Coronary artery (tissue), 2 donors: Measurements from ENCODE around the gene PACSIN2.

Source experiments
- DNase-seq: peaks from one replicate; pipeline ENCODE4 v3.0.0-alpha.2; 2017; ENCODE audit warnings: low spot score
- H3K27ac ChIP-seq, 2 donors: fragments of 200-600 bp; sonication (generic); one replicate each; pipeline ENCODE4 v1.5.1; 2016 to 2019
- H3K4me3 ChIP-seq: fragments of 200-600 bp; sonication (generic); 2 replicates; pipeline ENCODE4 v1.5.1; 2016; ENCODE audit warnings: mild to moderate bottlenecking, moderate library complexity
- CTCF ChIP-seq: fragments of 200-600 bp; sonication (generic); IDR thresholded peaks from one replicate; pipeline ENCODE4 v1.5.1; 2019; ENCODE audit warnings: antibody characterized with exemption

Gene PACSIN2

GRCh38 chr22:42892156-42892555, 122.8 kb downstream of the PACSIN2 start:
- no peak for DNase-seq
- no peak for TF ChIP-seq CTCF
- Histone ChIP-seq H3K4me3 (no peak overlapping the region), H3K27ac (no peak overlapping the region)

GRCh38 chr22:42891696-42892095, 123.3 kb downstream of the PACSIN2 start:
- no peak overlapping the region for H3K4me3 ChIP-seq
- no peak for TF ChIP-seq CTCF
- no peak for DNase-seq
- H3K27ac ChIP-seq = no peak overlapping the region

GRCh38 chr22:42891008-42891407, 123.9 kb downstream of the PACSIN2 start:
- TF ChIP-seq CTCF = no peak
- H3K27ac ChIP-seq = no peak overlapping the region
- DNase-seq = no peak
- H3K4me3 ChIP-seq = no peak overlapping the region

- no peak overlapping the region for H3K4me3 ChIP-seq
- DNase-seq = no peak
- no peak for TF ChIP-seq CTCF
- H3K27ac ChIP-seq = peak overlapping the region in 1 of 2 donors; percentile 53
Measured at GRCh38 chr22:42889304-42889703, 125.6 kb downstream of the PACSIN2 start.

- TF ChIP-seq CTCF = no peak
- Histone ChIP-seq H3K27ac (no peak overlapping the region), H3K4me3 (no peak overlapping the region)
- DNase-seq = no peak
Measured at GRCh38 chr22:42887523-42888507, 127.1 kb downstream of the PACSIN2 start.

GRCh38 chr22:42887120-42887519, 127.8 kb downstream of the PACSIN2 start:
- no peak for TF ChIP-seq CTCF
- H3K27ac ChIP-seq = no peak overlapping the region
- H3K4me3 ChIP-seq = no peak overlapping the region
- DNase-seq = no peak

- Histone ChIP-seq H3K4me3 (no peak overlapping the region), H3K27ac (peak overlapping the region in 1 of 2 donors; percentile 13)
- TF ChIP-seq CTCF = no peak
- no peak for DNase-seq
Measured at GRCh38 chr22:42885446-42885845, 129.5 kb downstream of the PACSIN2 start.
